WTC11 (cell line): Measurements from ENCODE around the gene ETS2. TPM values are rescaled to one million over a fixed set of nuclear protein-coding genes. Genes with fewer than 3 reads are reported as not detected.

Experiments
- ATAC-seq: fragments of 200-7000 bp; cut with Tn5 transposase; 2 replicates; pipeline ENCODE4 v1.10.0; 2021; ENCODE audit warnings: mild to moderate bottlenecking, moderate library complexity
- CTCF ChIA-PET: fragments of 300-600 bp; sonication (Branson Sonifier 250); formaldehyde crosslinking; loops from one replicate; lab custom pipeline; 2021; ENCODE audit warnings: antibody characterized with exemption; lab: Charles Lee
- POLR2A ChIA-PET: fragments of 350-600 bp; sonication (Branson Sonifier 250); formaldehyde crosslinking; loops from one replicate; lab custom pipeline; 2021; ENCODE audit warnings: antibody characterized with exemption; lab: Charles Lee
- DNase-seq: peaks from one replicate; pipeline ENCODE4 v3.0.0; 2021; ENCODE audit warnings: low spot score
- H3K27ac Mint-ChIP-seq: 2 replicates; pipeline ENCODE4 v1.8.0; 2021; ENCODE audit warnings: mixed read lengths
- H3K27me3 Mint-ChIP-seq: 2 replicates; pipeline ENCODE4 v1.8.0; 2021; ENCODE audit warnings: low read depth, mild to moderate bottlenecking, moderate library complexity, mixed read lengths
- H3K36me3 Mint-ChIP-seq: 2 replicates; pipeline ENCODE4 v1.8.0; 2021; ENCODE audit warnings: mixed read lengths
- H3K4me1 Mint-ChIP-seq: 2 replicates; pipeline ENCODE4 v1.8.0; 2022; ENCODE audit warnings: mixed read lengths
- H3K4me3 Mint-ChIP-seq: 2 replicates; pipeline ENCODE4 v1.8.0; 2021; ENCODE audit warnings: mild to moderate bottlenecking, moderate library complexity, mixed read lengths
- H3K9me3 Mint-ChIP-seq: 2 replicates; pipeline ENCODE4 v1.8.0; 2021; ENCODE audit warnings: mixed read lengths
- ETV6 ChIP-seq: sonication (generic); formaldehyde crosslinking; IDR thresholded peaks from 2 replicates; pipeline ENCODE4 v1.8.1; 2022; ENCODE audit warnings: mild to moderate bottlenecking, missing genetic modification reagents
- GRHL2 ChIP-seq: fragments of 250-450 bp; sonication (Bioruptor Pico); IDR thresholded peaks from 2 replicates; pipeline ENCODE4 v1.8.0; 2022; ENCODE audit warnings: mild to moderate bottlenecking, moderate library complexity; ENCODE audit not compliant: insufficient replicate concordance, severe bottlenecking
- GTF2I ChIP-seq: fragments of 250-450 bp; sonication (Bioruptor Pico); conservative IDR thresholded peaks from 2 replicates; pipeline ENCODE4 v1.4.0; 2021; ENCODE audit warnings: mild to moderate bottlenecking
- NFYB ChIP-seq: sonication (generic); formaldehyde crosslinking; conservative IDR thresholded peaks from 2 replicates; pipeline ENCODE4 v1.8.0; 2022; ENCODE audit warnings: low read depth, missing genetic modification reagents
- NR2C2 ChIP-seq: sonication (generic); formaldehyde crosslinking; IDR thresholded peaks from 2 replicates; pipeline ENCODE4 v1.8.0; 2022; ENCODE audit warnings: mild to moderate bottlenecking, missing genetic modification reagents
- PRRX2 ChIP-seq: fragments of 250-450 bp; sonication (Bioruptor Pico); IDR thresholded peaks from 2 replicates; pipeline ENCODE4 v1.8.0; 2021; ENCODE audit warnings: mild to moderate bottlenecking
- TCF7 ChIP-seq: sonication (generic); formaldehyde crosslinking; IDR thresholded peaks from 2 replicates; pipeline ENCODE4 v1.8.0; 2022; ENCODE audit warnings: mild to moderate bottlenecking, low read depth, missing genetic modification reagents, moderate library complexity
- TEAD1 ChIP-seq: sonication (generic); formaldehyde crosslinking; IDR thresholded peaks from 2 replicates; pipeline ENCODE4 v1.8.0; 2022; ENCODE audit warnings: mild to moderate bottlenecking, missing genetic modification reagents
- ZNF232 ChIP-seq: sonication (generic); formaldehyde crosslinking; IDR thresholded peaks from 2 replicates; pipeline ENCODE4 v1.8.0; 2022; ENCODE audit warnings: mild to moderate bottlenecking, missing genetic modification reagents
- ZNF423 ChIP-seq: fragments of 250-450 bp; sonication (Bioruptor Pico); IDR thresholded peaks from 2 replicates; pipeline ENCODE4 v2.1.2; 2022; ENCODE audit warnings: mild to moderate bottlenecking, moderate library complexity
- total RNA-seq: library from RNA; stranded (reverse); gene quantifications from 3 replicates; pipeline ENCODE4 v1.2.3, GENCODE V29; 2021
- TF ChIP-seq, protein P1 (sequence below): sonication (generic); formaldehyde crosslinking; IDR thresholded peaks from 2 replicates; pipeline ENCODE4 v1.8.0; 2023; ENCODE audit warnings: missing genetic modification reagents, mild to moderate bottlenecking, borderline replicate concordance
- TF ChIP-seq, protein P2 (sequence below): sonication (generic); formaldehyde crosslinking; IDR thresholded peaks from 2 replicates; pipeline ENCODE4 v1.8.0; 2022; ENCODE audit warnings: mild to moderate bottlenecking, missing genetic modification reagents
- TF ChIP-seq, protein P3 (sequence below): sonication (generic); formaldehyde crosslinking; conservative IDR thresholded peaks from 2 replicates; pipeline ENCODE4 v1.8.1; 2023; ENCODE audit warnings: mild to moderate bottlenecking, low read depth, missing genetic modification reagents, moderate library complexity
- TF ChIP-seq, protein P4 (sequence below): sonication (generic); formaldehyde crosslinking; IDR thresholded peaks from 2 replicates; pipeline ENCODE4 v1.8.1; 2023; ENCODE audit warnings: mild to moderate bottlenecking, missing genetic modification reagents, borderline replicate concordance

ETS2 gene
- total RNA-seq, 1 experiment from 2014 or later, result 56.4 TPM

DNA sequence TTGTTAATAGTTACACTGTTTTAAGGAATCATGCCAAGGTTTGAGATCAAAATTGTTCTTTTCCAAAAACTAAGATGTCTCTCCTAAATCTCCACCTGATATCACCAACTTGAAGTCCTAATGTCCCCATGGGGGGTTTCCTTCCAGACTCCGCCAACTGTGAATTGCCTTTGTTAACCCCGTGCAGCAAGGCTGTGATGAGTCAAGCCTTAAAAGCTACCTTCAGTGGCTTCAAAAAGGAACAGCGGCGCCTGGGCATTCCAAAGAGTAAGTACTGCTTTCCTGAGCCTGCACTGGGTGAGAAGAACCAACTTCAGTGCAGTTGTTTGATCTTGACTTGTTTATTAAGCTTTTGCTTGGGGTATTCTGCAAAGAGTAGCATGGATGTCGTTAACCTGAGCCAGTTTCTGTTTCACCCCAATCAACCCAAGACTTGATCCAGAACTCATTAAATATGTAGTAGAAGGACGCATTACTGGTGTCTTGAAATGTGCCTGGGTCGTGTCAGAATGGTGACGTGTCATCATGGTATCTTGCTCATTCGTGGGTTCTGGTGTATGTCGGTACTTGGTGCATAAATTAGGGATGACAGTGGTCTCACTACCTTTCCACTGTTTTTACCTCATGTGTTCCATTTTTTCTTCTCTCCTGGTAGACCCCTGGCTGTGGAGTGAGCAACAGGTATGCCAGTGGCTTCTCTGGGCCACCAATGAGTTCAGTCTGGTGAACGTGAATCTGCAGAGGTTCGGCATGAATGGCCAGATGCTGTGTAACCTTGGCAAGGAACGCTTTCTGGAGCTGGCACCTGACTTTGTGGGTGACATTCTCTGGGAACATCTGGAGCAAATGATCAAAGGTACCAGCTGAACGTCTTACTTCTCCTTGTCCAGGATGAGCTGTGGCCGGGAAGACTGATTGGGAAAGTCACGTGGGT, 8.7 kb downstream of the ETS2 start (continued):
- TF ChIP-seq, protein P1, sequence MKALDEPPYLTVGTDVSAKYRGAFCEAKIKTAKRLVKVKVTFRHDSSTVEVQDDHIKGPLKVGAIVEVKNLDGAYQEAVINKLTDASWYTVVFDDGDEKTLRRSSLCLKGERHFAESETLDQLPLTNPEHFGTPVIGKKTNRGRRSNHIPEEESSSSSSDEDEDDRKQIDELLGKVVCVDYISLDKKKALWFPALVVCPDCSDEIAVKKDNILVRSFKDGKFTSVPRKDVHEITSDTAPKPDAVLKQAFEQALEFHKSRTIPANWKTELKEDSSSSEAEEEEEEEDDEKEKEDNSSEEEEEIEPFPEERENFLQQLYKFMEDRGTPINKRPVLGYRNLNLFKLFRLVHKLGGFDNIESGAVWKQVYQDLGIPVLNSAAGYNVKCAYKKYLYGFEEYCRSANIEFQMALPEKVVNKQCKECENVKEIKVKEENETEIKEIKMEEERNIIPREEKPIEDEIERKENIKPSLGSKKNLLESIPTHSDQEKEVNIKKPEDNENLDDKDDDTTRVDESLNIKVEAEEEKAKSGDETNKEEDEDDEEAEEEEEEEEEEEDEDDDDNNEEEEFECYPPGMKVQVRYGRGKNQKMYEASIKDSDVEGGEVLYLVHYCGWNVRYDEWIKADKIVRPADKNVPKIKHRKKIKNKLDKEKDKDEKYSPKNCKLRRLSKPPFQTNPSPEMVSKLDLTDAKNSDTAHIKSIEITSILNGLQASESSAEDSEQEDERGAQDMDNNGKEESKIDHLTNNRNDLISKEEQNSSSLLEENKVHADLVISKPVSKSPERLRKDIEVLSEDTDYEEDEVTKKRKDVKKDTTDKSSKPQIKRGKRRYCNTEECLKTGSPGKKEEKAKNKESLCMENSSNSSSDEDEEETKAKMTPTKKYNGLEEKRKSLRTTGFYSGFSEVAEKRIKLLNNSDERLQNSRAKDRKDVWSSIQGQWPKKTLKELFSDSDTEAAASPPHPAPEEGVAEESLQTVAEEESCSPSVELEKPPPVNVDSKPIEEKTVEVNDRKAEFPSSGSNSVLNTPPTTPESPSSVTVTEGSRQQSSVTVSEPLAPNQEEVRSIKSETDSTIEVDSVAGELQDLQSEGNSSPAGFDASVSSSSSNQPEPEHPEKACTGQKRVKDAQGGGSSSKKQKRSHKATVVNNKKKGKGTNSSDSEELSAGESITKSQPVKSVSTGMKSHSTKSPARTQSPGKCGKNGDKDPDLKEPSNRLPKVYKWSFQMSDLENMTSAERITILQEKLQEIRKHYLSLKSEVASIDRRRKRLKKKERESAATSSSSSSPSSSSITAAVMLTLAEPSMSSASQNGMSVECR (CRISPR knock-in tag), result no peak
- TF ChIP-seq ETV6 (CRISPR knock-in tag), result no peak
- no peak for TF ChIP-seq NFYB (CRISPR knock-in tag)
- TF ChIP-seq ZNF232, result no peak
- TF ChIP-seq, all 79 proteins: peak for 0

DNA sequence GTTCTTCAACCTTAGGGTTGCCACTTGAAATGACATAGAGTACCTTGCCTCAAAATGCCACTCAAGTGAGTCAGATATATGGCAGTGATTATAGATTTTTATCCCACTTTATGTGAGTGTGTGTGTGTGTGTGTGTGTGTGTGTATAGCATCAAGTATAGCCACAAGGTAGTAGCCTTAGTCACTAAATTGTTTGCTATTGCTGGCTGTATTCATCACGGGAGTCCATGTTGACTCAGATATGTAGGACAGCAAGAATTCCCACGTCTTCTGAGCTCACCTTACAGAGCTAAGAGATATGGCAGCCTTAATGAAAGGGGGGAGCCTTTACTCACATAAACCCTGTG, 9.3 kb downstream of the ETS2 start:
- Mint-ChIP-seq H3K4me1 (peaks cover 46% of the 10 kb centered on the region), H3K36me3 (peaks cover 80% of the 10 kb centered on the region), H3K27me3 (no peaks in the 10 kb centered on the region), H3K27ac (peak overlapping the region; percentile 75; the same call in 1 of the 2 replicates), H3K9me3 (peaks cover 4% of the 10 kb centered on the region), H3K4me3 (no peak overlapping the region)
- ATAC-seq (no peak), DNase-seq (no peak)
- POLR2A ChIA-PET, result no interaction called here
- TF ChIP-seq TCF7 (CRISPR knock-in tag), result no peak
- TF ChIP-seq, protein P2, sequence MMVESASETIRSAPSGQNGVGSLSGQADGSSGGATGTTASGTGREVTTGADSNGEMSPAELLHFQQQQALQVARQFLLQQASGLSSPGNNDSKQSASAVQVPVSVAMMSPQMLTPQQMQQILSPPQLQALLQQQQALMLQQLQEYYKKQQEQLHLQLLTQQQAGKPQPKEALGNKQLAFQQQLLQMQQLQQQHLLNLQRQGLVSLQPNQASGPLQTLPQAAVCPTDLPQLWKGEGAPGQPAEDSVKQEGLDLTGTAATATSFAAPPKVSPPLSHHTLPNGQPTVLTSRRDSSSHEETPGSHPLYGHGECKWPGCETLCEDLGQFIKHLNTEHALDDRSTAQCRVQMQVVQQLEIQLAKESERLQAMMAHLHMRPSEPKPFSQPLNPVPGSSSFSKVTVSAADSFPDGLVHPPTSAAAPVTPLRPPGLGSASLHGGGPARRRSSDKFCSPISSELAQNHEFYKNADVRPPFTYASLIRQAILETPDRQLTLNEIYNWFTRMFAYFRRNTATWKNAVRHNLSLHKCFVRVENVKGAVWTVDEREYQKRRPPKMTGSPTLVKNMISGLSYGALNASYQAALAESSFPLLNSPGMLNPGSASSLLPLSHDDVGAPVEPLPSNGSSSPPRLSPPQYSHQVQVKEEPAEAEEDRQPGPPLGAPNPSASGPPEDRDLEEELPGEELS, result no peak
- TF ChIP-seq PRRX2 (CRISPR knock-in tag), result no peak
- TF ChIP-seq NR2C2 (CRISPR knock-in tag), result no peak
- CTCF ChIA-PET, result no interaction called here

DNA sequence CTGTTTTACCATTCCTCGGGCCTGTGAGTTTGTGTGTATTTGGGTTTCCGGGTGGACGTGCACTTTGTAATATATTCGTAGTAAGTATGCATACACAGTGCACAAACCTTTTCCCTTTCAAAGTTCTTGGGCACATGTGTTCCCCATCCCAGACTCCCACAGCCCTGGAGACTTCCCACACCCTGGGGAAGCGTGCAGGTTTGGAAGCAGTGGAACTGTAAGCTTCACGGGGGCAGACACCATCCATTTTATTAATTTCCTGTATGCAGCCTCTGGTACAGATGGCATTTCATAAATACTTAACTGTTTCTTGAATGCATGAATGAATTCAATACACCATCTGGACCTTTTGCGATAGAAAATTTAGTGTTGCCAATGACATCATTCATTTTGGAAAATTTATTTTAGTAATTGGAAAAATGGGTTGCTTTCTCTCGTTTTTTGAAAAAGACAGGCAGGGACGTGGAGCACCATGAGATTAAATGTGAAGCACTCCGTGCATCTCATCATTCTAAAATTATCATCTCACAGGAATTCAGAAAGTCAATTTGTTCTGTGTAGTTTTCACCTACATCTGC, 10.8 kb downstream of the ETS2 start:
- Mint-ChIP-seq H3K27ac (no peak overlapping the region), H3K27me3 (no peaks in the 10 kb centered on the region), H3K4me1 (peaks cover 32% of the 10 kb centered on the region), H3K4me3 (no peak overlapping the region), H3K9me3 (peaks cover 4% of the 10 kb centered on the region), H3K36me3 (peaks cover 85% of the 10 kb centered on the region)
- DNase-seq (no peak), ATAC-seq (no peak)
- POLR2A ChIA-PET, result no interaction called here
- CTCF ChIA-PET, result no interaction called here
- TF ChIP-seq, protein P3, sequence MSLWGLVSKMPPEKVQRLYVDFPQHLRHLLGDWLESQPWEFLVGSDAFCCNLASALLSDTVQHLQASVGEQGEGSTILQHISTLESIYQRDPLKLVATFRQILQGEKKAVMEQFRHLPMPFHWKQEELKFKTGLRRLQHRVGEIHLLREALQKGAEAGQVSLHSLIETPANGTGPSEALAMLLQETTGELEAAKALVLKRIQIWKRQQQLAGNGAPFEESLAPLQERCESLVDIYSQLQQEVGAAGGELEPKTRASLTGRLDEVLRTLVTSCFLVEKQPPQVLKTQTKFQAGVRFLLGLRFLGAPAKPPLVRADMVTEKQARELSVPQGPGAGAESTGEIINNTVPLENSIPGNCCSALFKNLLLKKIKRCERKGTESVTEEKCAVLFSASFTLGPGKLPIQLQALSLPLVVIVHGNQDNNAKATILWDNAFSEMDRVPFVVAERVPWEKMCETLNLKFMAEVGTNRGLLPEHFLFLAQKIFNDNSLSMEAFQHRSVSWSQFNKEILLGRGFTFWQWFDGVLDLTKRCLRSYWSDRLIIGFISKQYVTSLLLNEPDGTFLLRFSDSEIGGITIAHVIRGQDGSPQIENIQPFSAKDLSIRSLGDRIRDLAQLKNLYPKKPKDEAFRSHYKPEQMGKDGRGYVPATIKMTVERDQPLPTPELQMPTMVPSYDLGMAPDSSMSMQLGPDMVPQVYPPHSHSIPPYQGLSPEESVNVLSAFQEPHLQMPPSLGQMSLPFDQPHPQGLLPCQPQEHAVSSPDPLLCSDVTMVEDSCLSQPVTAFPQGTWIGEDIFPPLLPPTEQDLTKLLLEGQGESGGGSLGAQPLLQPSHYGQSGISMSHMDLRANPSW (CRISPR knock-in tag), result no peak
- TF ChIP-seq ZNF423 (no peak), TEAD1 (no peak), GRHL2 (CRISPR knock-in tag) (no peak), GTF2I (CRISPR knock-in tag) (no peak)
- TF ChIP-seq, protein P4, sequence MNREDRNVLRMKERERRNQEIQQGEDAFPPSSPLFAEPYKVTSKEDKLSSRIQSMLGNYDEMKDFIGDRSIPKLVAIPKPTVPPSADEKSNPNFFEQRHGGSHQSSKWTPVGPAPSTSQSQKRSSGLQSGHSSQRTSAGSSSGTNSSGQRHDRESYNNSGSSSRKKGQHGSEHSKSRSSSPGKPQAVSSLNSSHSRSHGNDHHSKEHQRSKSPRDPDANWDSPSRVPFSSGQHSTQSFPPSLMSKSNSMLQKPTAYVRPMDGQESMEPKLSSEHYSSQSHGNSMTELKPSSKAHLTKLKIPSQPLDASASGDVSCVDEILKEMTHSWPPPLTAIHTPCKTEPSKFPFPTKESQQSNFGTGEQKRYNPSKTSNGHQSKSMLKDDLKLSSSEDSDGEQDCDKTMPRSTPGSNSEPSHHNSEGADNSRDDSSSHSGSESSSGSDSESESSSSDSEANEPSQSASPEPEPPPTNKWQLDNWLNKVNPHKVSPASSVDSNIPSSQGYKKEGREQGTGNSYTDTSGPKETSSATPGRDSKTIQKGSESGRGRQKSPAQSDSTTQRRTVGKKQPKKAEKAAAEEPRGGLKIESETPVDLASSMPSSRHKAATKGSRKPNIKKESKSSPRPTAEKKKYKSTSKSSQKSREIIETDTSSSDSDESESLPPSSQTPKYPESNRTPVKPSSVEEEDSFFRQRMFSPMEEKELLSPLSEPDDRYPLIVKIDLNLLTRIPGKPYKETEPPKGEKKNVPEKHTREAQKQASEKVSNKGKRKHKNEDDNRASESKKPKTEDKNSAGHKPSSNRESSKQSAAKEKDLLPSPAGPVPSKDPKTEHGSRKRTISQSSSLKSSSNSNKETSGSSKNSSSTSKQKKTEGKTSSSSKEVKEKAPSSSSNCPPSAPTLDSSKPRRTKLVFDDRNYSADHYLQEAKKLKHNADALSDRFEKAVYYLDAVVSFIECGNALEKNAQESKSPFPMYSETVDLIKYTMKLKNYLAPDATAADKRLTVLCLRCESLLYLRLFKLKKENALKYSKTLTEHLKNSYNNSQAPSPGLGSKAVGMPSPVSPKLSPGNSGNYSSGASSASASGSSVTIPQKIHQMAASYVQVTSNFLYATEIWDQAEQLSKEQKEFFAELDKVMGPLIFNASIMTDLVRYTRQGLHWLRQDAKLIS, result no peak
